ENCODE measurements around the gene PCDHGC3.

- TF ChIP-seq ZNF384 (IDR thresholded peaks at IDR 0.05) (no peak), FOXM1 (IDR thresholded peaks at IDR 0.05; ENCODE audit: borderline replicate concordance) (no peak), L3MBTL2 (conservative IDR thresholded peaks at IDR 0.05) (no peak), SP1 (IDR thresholded peaks at IDR 0.05) (no peak), NFRKB (IDR thresholded peaks at IDR 0.05) (no peak), FOXA1 (IDR thresholded peaks at IDR 0.05) (no peak), SUZ12 (IDR thresholded peaks at IDR 0.05) (no peak), PKNOX1 (IDR thresholded peaks at IDR 0.05) (no peak)
Observed at GRCh38 chr5:141527426-141527825, 51.7 kb downstream of the PCDHGC3 start.
